ENCODE data around the gene A1BG.
A peak's percentile ranks its signal among the peaks of the same experiment; 100 is the strongest.
"Not testable (repeated sequence)": the region's sequence is repeated elsewhere in the genome, so short reads cannot be mapped to it uniquely, and the experiment has no call there.

A1BG gene

DNA sequence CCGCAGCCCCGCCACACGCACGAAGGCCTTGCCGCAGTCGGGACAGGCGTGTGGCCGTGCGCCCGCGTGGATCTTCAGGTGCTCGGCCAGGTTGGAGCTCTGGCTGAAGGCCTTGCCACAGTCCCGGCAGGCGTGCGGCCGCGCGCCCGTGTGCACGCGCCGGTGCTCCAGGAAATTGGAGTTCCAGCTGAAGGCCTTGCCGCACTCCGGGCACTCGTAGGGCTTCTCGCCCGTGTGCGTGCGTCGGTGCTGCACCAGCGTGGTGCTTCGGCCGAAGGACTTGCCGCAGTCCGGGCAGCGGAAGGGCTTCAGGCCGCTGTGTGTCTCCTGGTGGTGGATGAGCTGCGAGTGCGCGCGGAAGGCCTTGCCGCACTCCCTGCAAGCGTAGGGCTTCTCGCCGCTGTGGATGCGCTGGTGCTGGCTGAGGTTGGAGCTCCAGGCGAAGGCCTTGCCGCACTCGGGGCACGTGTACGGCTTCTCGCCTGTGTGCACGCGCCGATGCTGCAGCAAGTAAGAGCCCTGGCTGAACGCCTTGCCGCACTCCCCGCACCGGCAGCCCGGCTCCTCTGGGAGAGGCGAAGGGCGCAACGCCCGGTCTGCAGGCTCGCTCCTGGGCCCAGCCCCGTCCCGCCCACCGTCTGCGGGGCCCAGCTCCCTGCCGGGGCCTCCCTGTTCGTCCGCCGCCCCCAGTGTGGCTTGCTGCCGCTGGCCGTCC is 3.6 kb upstream of the A1BG start:
- no peak for DNase-seq

DNA sequence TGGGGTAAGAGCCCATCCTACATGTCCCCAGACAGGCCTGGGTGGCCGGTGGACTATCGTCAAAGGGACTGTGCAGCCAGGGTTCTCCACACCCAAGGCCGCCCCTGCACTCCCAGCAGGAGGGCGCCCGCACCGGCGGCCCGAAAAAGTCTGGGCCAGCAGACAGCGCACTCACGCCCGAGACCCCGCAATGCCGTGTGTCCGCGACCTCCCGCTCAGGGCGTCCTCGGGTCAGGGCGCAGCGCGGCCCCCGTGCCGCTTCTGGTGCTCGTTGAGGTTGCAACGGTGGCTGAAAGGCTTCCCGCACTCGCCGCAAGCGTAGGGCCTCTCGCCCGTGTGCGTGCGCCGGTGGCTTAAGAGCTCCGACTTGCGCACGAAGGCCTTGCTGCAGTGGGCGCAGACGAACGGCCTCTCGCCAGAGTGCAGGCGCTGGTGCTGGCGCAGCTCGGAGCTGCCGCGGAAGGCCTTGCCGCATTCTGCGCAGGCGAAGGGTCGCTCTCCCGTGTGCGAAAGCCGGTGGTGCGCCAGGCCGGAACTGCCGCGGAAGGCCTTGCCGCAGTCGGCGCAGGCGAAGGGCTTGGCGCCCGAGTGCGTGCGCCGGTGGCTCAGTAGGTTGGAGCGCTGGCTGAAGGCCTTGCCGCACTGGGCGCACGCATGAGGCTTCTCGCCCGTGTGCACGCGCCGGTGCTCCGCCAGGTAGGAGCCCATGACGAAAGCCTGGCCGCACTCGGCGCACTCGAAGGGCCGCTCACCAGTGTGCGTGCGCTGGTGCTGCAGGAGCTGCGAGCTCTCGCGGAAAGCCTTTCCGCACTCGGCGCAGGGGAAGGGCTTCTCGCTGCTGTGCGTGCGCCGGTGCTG is 2.8 kb upstream of the A1BG start:
- no peak for DNase-seq

DNA sequence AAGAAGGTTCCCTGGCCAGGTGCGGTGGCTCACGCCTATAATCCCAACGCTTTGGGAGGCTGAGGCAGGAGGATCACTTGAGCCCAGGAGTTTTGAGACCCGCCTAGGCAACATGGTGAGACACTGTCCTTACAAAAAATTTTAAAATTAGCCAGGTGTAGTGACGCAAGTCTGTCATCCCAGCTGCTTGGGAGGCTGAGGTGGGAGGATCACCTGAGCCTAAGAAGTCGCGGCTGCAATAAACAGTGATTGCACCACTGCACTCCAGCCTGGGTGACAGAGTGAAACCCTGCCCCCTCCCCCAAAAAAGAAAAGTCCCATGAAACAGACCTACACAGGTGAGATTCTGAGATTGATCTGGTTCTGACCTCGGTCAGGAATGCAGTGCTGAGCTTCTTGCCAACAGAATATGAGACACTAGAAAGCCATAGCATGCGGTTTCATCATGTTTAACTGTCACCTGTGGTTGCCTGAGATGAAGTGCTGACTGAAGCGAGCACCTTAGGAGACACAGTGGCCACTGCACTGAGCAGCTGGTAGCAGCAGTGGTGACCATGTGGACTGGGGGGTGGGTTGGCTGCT is 2.0 kb upstream of the A1BG start:
- DNase-seq = no peak

DNA sequence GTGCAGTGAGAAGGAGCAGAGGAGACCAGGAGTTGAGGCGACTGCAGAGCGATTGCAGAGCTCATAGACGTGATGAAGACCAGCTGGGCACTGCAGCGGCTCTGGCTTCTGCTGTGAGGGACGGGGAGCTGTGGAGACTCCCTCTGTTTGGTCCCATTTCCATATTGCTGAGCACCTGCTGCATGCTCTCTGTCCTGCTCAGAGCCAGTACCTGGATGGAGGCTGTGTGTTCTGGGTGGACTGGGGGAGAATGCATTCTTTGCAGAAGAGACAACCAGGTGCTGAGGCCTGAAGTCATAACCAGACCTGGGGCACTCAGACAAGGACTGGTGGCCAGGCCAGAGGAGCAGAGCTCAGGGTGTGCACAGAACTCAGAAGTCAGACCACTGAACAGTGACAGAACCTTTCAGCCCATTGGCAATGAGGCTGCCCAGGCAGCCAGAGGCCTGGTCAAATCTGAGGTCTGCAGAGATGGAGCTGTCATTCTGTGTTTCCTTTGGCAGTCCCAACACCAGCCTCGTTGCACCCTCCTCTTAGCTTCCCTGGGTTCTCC is 1.3 kb upstream of the A1BG start:
- DNase-seq = no peak

DNA sequence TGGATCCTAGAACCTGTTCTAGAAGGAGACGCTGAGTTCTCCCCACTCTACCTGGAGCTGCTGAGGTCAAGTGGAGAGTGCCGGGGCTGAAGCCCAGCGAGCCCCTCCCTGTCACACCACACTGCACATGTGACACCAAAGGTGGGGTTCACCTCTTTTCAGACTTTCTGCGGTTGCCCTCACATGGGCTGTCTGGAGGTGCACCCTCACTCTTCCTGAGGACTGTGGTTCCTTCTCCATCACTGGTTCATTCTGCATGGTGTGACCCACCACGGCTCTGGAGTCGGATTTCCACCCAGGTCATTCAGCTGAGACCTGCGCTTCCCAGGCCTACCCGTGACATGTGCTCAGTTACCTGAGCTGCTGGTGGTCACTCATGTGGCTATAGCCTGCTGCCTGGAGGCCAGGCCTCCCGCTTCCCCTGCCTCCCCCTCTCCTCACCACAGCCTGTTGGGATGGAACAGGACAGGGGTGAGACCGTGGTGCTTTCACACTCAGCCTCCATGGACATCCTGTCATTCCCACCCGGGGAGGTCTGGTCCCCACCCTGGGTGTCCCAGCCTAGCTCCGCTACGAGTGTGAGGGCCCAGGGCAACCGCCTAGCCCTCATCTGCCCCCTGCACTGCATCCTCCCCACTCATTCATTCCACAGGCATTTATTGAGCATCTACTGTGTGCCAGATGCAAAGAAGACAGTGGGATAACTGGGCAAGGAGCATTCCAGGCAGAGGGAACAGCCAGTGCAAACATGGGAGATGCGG is 605 bp upstream of the A1BG start:
- DNase-seq = no peak

DNA sequence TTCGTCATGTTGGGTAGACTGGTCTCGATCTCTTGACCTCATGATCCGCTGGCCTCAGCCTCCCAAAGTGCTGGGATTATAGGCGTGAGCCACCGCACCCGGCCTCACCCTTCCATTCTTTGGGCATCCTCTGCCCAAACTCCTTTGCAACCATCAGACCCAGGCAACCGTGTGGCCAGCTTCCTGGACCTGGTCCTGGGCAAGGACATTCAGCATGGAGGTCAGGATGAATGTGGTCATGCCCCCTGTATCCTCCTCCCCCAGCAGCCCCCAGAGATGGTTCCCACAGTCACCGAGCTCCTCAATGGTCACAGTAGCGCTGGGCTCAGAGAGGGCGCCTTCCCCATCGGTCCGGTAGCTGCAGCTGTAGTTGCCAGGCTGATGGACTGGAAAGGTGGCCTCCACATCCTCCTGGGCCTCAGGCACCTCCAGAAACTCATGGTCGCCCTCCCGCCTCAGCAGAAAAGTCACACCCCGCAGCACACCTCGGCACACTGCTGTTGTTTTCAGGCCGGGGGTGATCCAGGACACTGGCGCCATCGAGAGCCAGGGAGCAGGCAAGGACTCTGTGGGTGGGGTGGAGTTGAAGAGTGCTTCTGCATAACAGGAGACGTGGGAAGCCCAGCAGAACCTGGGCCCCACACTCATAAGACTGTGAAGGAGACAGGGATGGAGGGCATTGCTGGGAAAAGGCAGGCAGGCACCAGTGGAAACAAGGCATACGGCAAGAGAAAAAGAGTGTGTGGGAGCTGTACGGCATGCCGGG is 1.1 kb downstream of the A1BG start:
- DNase-seq = no peak

DNA sequence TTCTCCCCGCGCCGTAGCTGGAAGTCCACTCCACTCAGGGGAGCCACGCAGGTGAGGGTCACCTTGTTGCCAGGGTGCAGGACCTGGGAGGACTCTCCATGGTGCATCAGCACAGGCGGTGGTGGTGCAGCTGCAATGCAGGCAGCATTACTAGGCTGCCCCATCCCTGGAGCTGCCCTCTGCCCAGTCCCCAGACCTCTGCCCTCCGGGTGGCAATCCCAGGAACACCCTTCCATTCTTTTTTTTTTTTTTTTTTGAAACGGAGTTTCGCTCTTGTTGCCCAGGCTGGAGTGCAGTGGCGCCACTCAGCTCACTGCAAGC is 1.8 kb downstream of the A1BG start:
- DNase-seq = no peak

DNA sequence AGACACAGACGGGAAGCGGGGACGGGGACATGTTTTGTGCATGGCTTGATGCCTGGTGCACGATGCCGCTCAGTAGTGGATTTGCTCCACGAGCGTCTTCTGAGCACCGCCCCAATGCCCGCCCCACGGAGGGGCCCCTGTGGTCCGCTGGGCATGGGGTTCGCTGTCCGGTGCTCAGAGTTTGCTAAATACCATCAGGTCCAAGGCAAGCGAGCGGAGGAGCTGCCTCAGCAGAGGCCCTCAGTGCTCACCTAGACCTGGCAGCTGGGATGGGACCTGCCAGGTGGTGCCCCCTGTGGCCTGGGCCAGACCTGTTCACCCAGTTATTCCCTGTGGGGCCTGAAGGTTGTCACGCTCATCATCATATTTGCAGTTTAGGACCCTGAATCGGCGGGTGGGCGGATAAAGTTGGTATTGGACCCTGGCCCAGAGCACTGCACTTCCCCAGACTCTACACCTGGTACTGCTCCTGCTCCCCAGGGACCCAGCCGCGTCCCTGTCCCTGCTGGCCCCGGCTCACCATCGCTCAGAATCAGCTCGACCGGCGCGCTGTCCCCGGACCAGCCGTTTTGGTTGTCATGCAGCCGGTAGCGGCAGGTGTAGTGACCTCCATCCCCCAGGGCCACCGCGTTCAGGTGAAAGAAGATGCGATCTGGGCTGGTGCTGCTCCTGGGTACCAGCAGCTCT is 2.3 kb downstream of the A1BG start:
- DNase-seq = no peak

DNA sequence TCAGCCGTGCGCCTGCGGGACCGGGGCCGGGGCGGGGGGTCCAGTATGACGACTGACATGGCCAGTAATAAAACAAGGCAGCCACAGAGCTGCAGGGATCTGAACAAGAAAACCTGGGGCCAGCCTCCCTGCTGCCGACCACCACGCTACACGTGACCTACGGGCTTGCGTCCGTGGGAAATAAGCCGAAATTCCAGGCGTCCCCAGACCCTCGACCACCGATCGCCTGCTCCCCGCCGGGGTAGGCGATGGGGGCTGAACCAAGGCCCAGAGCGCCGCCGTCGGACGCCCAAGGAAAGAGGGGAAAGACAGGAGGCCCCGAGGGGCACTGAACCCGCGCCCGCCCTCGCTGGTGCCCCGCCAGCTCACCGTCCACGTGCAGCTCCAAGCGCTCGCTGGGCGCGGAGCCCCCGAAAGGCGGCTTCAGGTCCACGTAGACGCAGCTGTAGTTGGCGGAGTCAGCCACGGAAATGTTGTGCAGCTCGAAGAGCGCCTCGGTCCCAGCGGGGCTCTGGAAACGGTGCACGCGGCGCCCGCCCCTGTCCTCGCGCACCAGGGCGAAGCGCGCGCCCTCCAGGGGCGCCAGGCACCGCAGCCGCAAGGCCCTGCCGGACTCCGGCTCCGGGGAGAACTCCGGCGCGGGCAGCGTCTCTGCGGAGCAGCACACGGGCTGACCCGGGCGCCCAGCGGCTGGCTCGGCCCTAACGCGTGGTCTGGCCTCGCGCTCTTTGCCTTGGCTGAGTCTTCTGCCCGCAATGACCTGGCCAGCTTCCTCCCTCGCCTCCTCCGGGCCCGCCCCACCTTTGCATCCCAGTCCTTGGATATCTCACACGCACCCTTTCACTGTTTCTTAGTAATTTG is 3.1 kb downstream of the A1BG start:
- DNase-seq = no peak

DNA sequence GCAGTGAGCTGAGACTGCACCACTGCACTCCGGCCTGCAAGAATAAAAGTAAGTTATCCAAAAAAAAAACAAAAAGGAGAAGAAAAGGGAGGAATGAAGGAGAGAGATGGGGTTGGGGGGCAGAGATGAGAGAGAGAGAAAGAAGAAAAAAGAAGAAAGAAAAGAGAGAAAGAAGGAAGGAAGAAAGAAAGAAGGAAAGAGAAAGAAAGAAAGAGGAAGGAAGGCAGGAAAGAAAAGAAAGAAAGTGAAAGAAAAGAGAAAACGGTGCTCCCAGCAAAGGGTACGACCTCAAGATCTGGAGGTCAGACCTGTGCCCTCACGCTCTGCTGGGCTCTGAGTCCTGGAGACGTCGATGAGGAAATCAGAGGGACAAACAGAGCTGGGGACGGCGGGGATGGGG is 3.7 kb downstream of the A1BG start:
- no peak for DNase-seq

DNA sequence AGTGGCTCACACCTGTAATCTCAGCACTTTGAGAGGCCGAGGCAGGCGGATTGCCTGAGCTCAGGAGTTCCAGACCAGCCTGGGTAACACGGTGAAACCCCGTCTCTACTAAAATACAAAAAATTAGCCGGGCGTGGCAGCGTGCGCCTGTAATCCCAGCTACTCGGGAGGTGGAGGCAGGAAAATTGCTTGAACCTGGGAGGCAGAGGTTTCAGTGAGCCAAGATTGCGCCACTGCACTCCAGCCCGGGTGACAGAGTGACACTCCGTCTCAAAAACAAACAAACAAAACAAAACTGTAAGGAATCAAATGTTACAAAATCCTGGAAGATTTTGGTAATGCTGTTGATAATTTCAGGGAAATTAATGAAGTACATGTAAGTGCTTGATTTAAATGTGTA is 5.2 kb downstream of the A1BG start:
- not testable (repeated sequence) for DNase-seq

DNA sequence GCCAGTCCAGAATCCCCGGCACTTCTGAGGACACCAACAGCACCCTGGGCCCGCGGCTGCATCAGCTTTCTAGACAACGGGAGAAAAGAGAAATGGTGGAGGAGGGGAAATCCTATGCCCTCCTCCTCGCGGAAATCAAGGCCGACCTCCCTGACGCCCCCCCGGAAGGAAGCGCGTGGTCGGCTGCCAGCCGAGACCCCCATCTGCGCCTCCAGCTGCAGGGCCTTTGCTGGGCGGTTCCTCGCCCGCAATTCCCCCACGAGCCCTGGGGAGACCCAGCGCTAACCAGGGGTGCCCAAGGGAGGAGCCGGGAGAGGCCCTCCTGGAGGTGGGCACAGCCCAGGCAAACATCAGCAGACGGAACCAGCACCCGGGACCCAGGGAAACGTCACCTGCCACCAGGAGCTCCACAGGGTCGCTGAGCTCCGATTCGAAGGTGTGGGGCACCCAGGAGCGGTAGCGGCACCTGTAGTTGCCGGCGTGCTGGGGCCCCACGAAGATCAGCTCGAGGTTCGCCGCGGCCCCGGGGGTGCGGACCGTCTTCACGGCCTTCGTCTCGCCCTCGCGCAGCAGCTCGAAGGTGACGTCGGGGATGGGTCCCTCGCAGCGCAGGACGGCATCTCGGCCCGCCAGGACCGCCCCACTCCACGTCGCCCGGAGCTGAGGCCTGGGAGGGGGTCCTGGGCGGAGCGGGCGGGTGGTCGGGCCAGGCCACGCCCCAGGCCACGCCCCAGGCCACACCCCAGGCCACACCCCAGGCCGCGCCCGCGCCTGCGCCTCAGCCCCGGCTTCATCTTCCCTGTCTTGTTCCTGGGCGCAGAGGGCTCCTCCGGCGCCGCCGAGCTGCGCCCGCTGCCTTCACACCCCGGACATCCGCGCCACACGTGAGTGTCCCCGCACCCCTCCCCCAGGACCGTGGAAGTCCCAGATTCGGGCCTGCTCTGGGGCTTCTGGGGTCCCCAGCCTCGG is 6.0 kb downstream of the A1BG start:
- peak; percentile 60 to 65 for DNase-seq

DNA sequence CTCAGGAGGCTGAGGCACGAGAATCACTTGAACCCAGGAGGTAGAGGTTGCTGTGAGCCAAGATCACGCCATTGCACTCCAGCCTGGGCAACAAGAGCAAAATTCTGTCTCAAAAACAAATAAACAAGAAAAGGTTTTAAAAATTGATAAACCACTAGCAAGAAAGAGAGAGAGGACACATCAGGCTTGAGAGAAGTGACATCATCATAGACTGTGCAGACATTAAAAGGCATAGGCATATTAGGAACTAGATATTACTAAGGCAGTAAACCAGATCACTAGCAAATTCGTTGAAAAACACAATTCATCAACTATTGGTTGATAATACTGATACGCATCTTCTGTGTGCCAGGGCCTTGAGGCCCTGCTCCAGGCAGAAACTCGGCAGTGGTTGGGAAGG is 7.7 kb downstream of the A1BG start:
- no peak for DNase-seq

DNA sequence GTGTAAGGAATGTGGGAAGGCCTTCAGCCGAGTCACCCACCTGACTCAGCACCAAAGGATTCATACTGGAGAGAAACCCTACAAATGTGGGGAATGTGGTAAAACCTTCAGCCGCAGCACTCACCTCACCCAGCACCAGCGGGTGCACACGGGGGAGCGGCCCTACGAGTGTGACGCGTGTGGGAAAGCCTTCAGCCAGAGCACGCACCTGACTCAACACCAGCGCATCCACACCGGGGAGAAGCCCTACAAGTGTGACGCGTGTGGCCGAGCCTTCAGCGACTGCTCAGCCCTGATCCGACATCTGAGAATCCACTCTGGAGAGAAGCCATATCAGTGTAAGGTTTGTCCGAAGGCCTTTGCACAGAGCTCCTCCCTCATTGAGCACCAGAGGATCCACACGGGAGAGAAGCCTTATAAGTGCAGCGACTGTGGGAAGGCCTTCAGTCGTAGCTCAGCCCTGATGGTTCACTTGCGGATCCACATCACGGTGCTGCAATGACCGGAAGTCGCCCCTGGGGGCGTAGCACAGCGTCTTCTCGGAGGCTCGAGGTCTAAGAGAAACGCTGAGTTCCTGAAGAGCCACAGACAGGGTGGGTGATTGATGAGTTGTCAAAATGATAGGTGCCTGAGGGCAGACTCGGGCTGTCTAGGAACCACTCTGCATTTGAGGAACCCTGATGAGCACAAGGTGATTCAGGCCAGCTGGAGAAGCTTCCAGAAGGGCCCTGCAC is 14.3 kb downstream of the A1BG start:
- no peak for DNase-seq

DNA sequence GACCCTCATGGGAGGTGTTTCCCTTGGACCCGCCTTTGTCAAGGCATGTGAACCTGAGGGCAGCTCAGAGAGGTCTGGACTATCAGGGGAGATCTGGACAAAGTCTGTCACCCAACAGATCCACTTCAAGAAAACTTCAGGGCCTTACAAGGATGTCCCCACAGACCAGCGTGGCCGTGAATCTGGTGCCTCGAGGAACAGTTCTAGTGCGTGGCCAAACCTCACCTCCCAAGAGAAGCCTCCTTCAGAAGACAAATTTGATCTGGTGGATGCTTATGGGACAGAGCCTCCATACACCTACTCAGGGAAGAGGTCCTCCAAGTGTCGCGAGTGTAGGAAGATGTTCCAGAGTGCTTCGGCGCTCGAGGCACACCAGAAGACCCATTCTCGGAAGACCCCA is 15.0 kb downstream of the A1BG start:
- DNase-seq = no peak

DNA sequence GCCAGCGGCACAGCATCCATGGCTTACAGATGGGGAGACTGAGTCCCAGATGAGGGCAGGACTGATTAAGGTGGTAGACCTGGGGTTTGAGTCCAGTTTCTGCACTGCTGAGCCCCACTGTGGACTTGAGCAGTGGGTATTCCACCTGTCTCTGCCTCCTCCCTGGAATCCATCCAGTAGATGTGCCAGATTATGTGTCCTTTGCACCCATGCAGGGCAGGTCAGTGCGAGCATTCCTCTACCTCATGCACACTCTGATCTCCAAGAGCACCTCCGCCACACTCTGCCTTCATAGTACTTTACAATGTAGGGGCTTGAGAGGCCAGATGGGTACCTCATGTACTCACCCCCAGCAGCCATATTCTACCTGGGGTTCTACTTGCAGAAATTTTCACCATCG is 16.5 kb downstream of the A1BG start:
- DNase-seq = no peak

DNA sequence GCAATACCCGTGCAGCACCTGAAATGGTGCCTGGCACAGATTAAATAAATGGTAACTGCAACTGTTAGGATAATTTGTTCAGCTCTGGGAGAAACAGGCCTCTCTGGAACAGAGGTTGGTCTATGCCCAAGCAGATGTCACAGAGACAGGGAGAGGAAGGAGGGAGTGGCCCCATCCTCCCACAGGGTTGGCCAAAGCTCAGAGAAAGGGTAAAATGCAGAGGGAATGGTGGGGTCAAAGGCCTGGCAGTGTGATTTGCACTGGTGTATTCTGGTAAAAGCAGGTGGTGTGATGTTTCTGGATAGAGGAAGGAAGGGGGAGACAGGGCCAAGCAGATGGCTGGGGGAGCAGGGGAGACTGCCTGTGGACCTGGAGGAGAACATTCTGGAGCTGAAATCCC is 17.1 kb downstream of the A1BG start:
- no peak for DNase-seq

DNA sequence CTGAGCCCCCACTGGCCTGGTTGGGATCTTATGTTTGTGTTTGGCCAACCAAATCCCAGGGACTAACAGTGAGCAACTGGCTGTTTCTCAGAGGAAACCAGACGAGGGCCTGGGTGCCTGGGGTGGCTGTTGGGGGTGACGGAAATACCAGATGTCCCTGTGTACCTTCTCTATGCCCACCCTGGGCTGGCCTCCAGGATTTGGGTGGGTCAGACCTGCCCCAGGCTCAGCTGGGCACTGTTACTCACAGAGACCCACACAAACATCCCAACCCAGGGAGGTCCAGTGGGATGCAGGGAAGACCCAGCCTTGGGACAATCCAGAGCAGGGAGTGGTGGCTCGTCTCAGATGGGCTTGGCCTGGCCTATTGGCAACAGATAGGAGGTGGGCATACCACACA is 17.7 kb downstream of the A1BG start:
- no peak for DNase-seq

Measured in Kasumi-1 (cell line).